ENCODE measurements around the gene TSEN2. TPM values are rescaled to one million over a fixed set of nuclear protein-coding genes. Genes with fewer than 3 reads are reported as not detected.

Gene TSEN2
- total RNA-seq, 1 donor from 2014 or later, result 8.7 TPM

- Mint-ChIP-seq H3K27me3 (ENCODE audit: unreplicated experiment) (no peaks in the 10 kb centered on the region), H3K4me3 (ENCODE audit: unreplicated experiment) (no peak overlapping the region), H3K4me1 (ENCODE audit: unreplicated experiment) (no peaks in the 10 kb centered on the region), H3K36me3 (ENCODE audit: low read depth, unreplicated experiment) (peaks cover 5% of the 10 kb centered on the region), H3K27ac (ENCODE audit: unreplicated experiment) (no peak overlapping the region), H3K9me3 (ENCODE audit: unreplicated experiment) (no peaks in the 10 kb centered on the region)
- no peak for TF ChIP-seq CTCF (IDR thresholded peaks at IDR 0.05; ENCODE audit: unreplicated experiment)
- DNase-seq (ENCODE audit: low spot score), result no peak
Observed at GRCh38 chr3:12516873-12517272, 32.6 kb downstream of the TSEN2 start.

- no peak for TF ChIP-seq CTCF (IDR thresholded peaks at IDR 0.05; ENCODE audit: unreplicated experiment)
- DNase-seq (ENCODE audit: low spot score), result no peak
- H3K36me3 Mint-ChIP-seq (ENCODE audit: low read depth, unreplicated experiment), result peaks cover 5% of the 10 kb centered on the region
- no peak overlapping the region for H3K27ac Mint-ChIP-seq (ENCODE audit: unreplicated experiment)
- H3K27me3 Mint-ChIP-seq (ENCODE audit: unreplicated experiment), result no peaks in the 10 kb centered on the region
- H3K9me3 Mint-ChIP-seq (ENCODE audit: unreplicated experiment), result no peaks in the 10 kb centered on the region
- H3K4me1 Mint-ChIP-seq (ENCODE audit: unreplicated experiment), result no peaks in the 10 kb centered on the region
- no peak overlapping the region for H3K4me3 Mint-ChIP-seq (ENCODE audit: unreplicated experiment)
Observed at GRCh38 chr3:12518261-12519028, 34.2 kb downstream of the TSEN2 start.

- Mint-ChIP-seq H3K4me1 (ENCODE audit: unreplicated experiment) (no peaks in the 10 kb centered on the region), H3K27me3 (ENCODE audit: unreplicated experiment) (no peaks in the 10 kb centered on the region), H3K9me3 (ENCODE audit: unreplicated experiment) (no peaks in the 10 kb centered on the region), H3K36me3 (ENCODE audit: low read depth, unreplicated experiment) (peaks cover 5% of the 10 kb centered on the region), H3K4me3 (ENCODE audit: unreplicated experiment) (no peak overlapping the region), H3K27ac (ENCODE audit: unreplicated experiment) (no peak overlapping the region)
- no peak for DNase-seq (ENCODE audit: low spot score)
- no peak for TF ChIP-seq CTCF (IDR thresholded peaks at IDR 0.05; ENCODE audit: unreplicated experiment)
Observed at GRCh38 chr3:12521010-12521409, 36.7 kb downstream of the TSEN2 start.

- Mint-ChIP-seq H3K27me3 (ENCODE audit: unreplicated experiment) (no peaks in the 10 kb centered on the region), H3K9me3 (ENCODE audit: unreplicated experiment) (no peaks in the 10 kb centered on the region), H3K27ac (ENCODE audit: unreplicated experiment) (no peak overlapping the region), H3K4me3 (ENCODE audit: unreplicated experiment) (no peak overlapping the region), H3K4me1 (ENCODE audit: unreplicated experiment) (no peaks in the 10 kb centered on the region), H3K36me3 (ENCODE audit: low read depth, unreplicated experiment) (peaks cover 5% of the 10 kb centered on the region)
- no peak for DNase-seq (ENCODE audit: low spot score)
- no peak for TF ChIP-seq CTCF (IDR thresholded peaks at IDR 0.05; ENCODE audit: unreplicated experiment)
Observed at GRCh38 chr3:12522721-12523120, 38.4 kb downstream of the TSEN2 start.

GRCh38 chr3:12527757-12528143 lies 43.5 kb downstream of the TSEN2 start:
- Mint-ChIP-seq H3K27ac (ENCODE audit: unreplicated experiment) (no peak overlapping the region), H3K4me1 (ENCODE audit: unreplicated experiment) (no peaks in the 10 kb centered on the region)

More at GRCh38 chr3:12527757-12528143, 43.5 kb downstream of the TSEN2 start:
- H3K36me3 Mint-ChIP-seq (ENCODE audit: low read depth, unreplicated experiment), result peaks cover 8% of the 10 kb centered on the region
- peaks cover 3% of the 10 kb centered on the region for H3K27me3 Mint-ChIP-seq (ENCODE audit: unreplicated experiment)
- TF ChIP-seq CTCF (IDR thresholded peaks at IDR 0.05; ENCODE audit: unreplicated experiment), result no peak
- no peak for DNase-seq (ENCODE audit: low spot score)
- no peaks in the 10 kb centered on the region for H3K9me3 Mint-ChIP-seq (ENCODE audit: unreplicated experiment)
- no peak overlapping the region for H3K4me3 Mint-ChIP-seq (ENCODE audit: unreplicated experiment)
